Measurements from ENCODE around the gene COIL. TPM values are rescaled to one million over a fixed set of nuclear protein-coding genes. Genes with fewer than 3 reads are reported as not detected.

The COIL gene
- total and polyA plus RNA-seq, 2 donors (not counting 1 experiment from before 2014, with no cell fraction given) = 7.3 to 12.1 TPM

DNA sequence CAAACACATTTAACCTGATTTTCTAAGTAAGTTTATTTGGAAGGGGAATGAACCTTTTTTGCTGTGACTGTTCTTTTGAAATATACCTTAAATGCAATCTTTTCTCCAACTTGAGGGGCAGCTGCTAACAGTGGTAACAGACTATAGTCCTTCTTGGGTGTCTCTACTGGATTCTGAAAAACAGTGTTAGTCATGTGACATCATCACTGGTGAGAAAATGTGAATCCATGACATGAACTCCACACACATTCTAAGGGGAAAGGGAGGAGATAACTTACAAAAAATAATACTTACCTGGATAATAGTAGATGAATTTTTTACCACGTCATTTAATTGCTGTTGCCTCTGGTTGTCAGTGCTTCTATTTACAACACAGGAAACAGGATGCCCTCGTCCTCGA is 11.3 kb downstream of the COIL start:
- Histone ChIP-seq H3K4me1 (ENCODE audit: control insufficient read depth, extremely low read depth, insufficient read depth, low read length) (peaks cover 2% of the 10 kb centered on the region), H3K27ac (ENCODE audit: insufficient read depth, low read length) (no peak overlapping the region), H2AFZ (ENCODE audit: low read length) (no peak overlapping the region), H3K9me3 (ENCODE audit: control insufficient read depth, insufficient read depth, low read depth, low read length) (no peaks in the 10 kb centered on the region), H3K4me2 (ENCODE audit: extremely low read depth, insufficient read depth, low read length) (no peak overlapping the region), H3K27me3 (ENCODE audit: control insufficient read depth, insufficient read depth, low read length) (no peaks in the 10 kb centered on the region), H3K4me3 (replicated peaks in 1 of 4; ENCODE audit: control extremely low read depth in 1 of 4, insufficient read depth in 1 of 4, low read depth in 3 of 4, low read length in 4 of 4) (no peak overlapping the region), H3K9ac (ENCODE audit: insufficient read depth, low read length) (no peak overlapping the region), H3K36me3 (ENCODE audit: control insufficient read depth, insufficient read depth, low read length) (no peaks in the 10 kb centered on the region), H3K79me2 (ENCODE audit: control insufficient read depth, insufficient read depth, low read length) (peaks cover 9% of the 10 kb centered on the region), H4K20me1 (ENCODE audit: control insufficient read depth, extremely low read depth, insufficient read depth, low read length) (no peaks in the 10 kb centered on the region)
- TF ChIP-seq EZH2 (IDR thresholded peaks at IDR 0.05; ENCODE audit: low read length, missing control alignments) (no peak), CTCF (conservative IDR thresholded peaks at IDR 0.05 in 1 of 2, IDR thresholded peaks at IDR 0.05 in 1 of 2; ENCODE audit: low read depth in 1 of 2, low read length in 2 of 2) (no peak)
- DNase-seq (ENCODE audit: low read depth in 2 of 2) = no peak

DNA sequence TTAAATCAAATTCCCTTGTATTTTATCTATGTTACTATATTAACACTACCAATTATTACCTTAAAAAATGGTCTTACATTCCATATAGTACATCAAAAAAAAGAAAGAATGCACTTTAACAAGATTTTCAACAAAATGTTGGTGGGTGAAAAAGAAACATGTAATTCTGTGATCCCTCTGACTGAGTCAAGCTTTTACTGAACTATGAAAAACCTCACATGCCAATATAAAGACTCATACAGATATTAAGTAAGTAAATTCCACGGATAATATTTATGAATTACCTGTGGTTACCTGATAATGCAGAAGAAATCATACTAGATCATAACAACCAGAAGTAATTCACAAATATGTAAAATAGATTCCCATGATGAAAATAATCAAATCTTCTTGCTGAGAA is 12.4 kb downstream of the COIL start:
- Histone ChIP-seq H4K20me1 (ENCODE audit: control insufficient read depth, extremely low read depth, insufficient read depth, low read length) (no peaks in the 10 kb centered on the region), H3K4me1 (ENCODE audit: control insufficient read depth, extremely low read depth, insufficient read depth, low read length) (no peaks in the 10 kb centered on the region), H3K27ac (ENCODE audit: insufficient read depth, low read length) (no peak overlapping the region), H3K27me3 (ENCODE audit: control insufficient read depth, insufficient read depth, low read length) (no peaks in the 10 kb centered on the region), H3K9ac (ENCODE audit: insufficient read depth, low read length) (no peak overlapping the region), H2AFZ (ENCODE audit: low read length) (no peak overlapping the region), H3K4me3 (replicated peaks in 1 of 4; ENCODE audit: control extremely low read depth in 1 of 4, insufficient read depth in 1 of 4, low read depth in 3 of 4, low read length in 4 of 4) (no peak overlapping the region), H3K4me2 (ENCODE audit: extremely low read depth, insufficient read depth, low read length) (no peak overlapping the region), H3K36me3 (ENCODE audit: control insufficient read depth, insufficient read depth, low read length) (no peaks in the 10 kb centered on the region), H3K9me3 (ENCODE audit: control insufficient read depth, insufficient read depth, low read depth, low read length) (no peaks in the 10 kb centered on the region), H3K79me2 (ENCODE audit: control insufficient read depth, insufficient read depth, low read length) (peaks cover 7% of the 10 kb centered on the region)
- TF ChIP-seq EZH2 (IDR thresholded peaks at IDR 0.05; ENCODE audit: low read length, missing control alignments) (no peak), CTCF (conservative IDR thresholded peaks at IDR 0.05 in 1 of 2, IDR thresholded peaks at IDR 0.05 in 1 of 2; ENCODE audit: low read depth in 1 of 2, low read length in 2 of 2) (no peak)
- DNase-seq (ENCODE audit: low read depth in 2 of 2) = peak in 1 of 2 donors; percentile 38

GRCh38 chr17:56947741-56948140 is 13.1 kb downstream of the COIL start:
- Histone ChIP-seq H3K9ac (ENCODE audit: insufficient read depth, low read length) (no peak overlapping the region), H2AFZ (ENCODE audit: low read length) (no peak overlapping the region), H3K36me3 (ENCODE audit: control insufficient read depth, insufficient read depth, low read length) (no peaks in the 10 kb centered on the region), H3K4me3 (replicated peaks in 1 of 4; ENCODE audit: control extremely low read depth in 1 of 4, insufficient read depth in 1 of 4, low read depth in 3 of 4, low read length in 4 of 4) (no peak overlapping the region), H3K27ac (ENCODE audit: insufficient read depth, low read length) (no peak overlapping the region), H4K20me1 (ENCODE audit: control insufficient read depth, extremely low read depth, insufficient read depth, low read length) (no peaks in the 10 kb centered on the region), H3K4me2 (ENCODE audit: extremely low read depth, insufficient read depth, low read length) (no peak overlapping the region), H3K79me2 (ENCODE audit: control insufficient read depth, insufficient read depth, low read length) (peaks cover 3% of the 10 kb centered on the region), H3K9me3 (ENCODE audit: control insufficient read depth, insufficient read depth, low read depth, low read length) (no peaks in the 10 kb centered on the region), H3K4me1 (ENCODE audit: control insufficient read depth, extremely low read depth, insufficient read depth, low read length) (no peaks in the 10 kb centered on the region), H3K27me3 (ENCODE audit: control insufficient read depth, insufficient read depth, low read length) (no peaks in the 10 kb centered on the region)
- no peak for DNase-seq (ENCODE audit: low read depth in 2 of 2)
- TF ChIP-seq CTCF (conservative IDR thresholded peaks at IDR 0.05 in 1 of 2, IDR thresholded peaks at IDR 0.05 in 1 of 2; ENCODE audit: low read depth in 1 of 2, low read length in 2 of 2) = no peak
- no peak for TF ChIP-seq EZH2 (IDR thresholded peaks at IDR 0.05; ENCODE audit: low read length, missing control alignments)
